K562 (cell line): ENCODE results near the gene SPATA3. TPM values are rescaled to one million over a fixed set of nuclear protein-coding genes. Genes with fewer than 3 reads are reported as not detected.

Experiments
- ADNP ChIP-seq: fragments of 200-800 bp; sonication (Bioruptor generic); IDR thresholded peaks from 2 replicates; pipeline ENCODE4 v1.6.1; 2016; ENCODE audit warnings: missing genetic modification characterization, missing compliant biosample characterization
- ATF6 ChIP-seq: sonication (generic); formaldehyde crosslinking; IDR thresholded peaks from 2 replicates; pipeline ENCODE4 v1.4.0; 2020; ENCODE audit warnings: mild to moderate bottlenecking, missing genetic modification reagents
- BCOR ChIP-seq: fragments of 450-650 bp; IDR thresholded peaks from 2 replicates; pipeline ENCODE4 v1.6.1; 2016
- CHAMP1 ChIP-seq: fragments of 450-650 bp; IDR thresholded peaks from 2 replicates; pipeline ENCODE4 v1.6.1; 2016; ENCODE audit warnings: mild to moderate bottlenecking
- DNMT1 ChIP-seq: fragments of 450-650 bp; IDR thresholded peaks from 2 replicates; pipeline ENCODE4 v1.6.1; 2016; ENCODE audit warnings: antibody characterized with exemption, mild to moderate bottlenecking
- EHMT2 ChIP-seq: fragments of 450-650 bp; IDR thresholded peaks from 2 replicates; pipeline ENCODE4 v1.6.1; 2018; ENCODE audit warnings: antibody characterized with exemption
- FOXK2 ChIP-seq, 2 experiments: fragments of 450-650 bp; IDR thresholded peaks in 1 of 2; conservative IDR thresholded peaks in 1 of 2; 2 replicates each; pipeline ENCODE4 v1.6.1; 2016; ENCODE audit warnings: low read depth in 2 of 2, mild to moderate bottlenecking in 1 of 2
- HNRNPUL1 ChIP-seq: fragments of 200-400 bp; formaldehyde crosslinking; IDR thresholded peaks from 2 replicates; pipeline ENCODE4 v1.6.1; 2017; ENCODE audit warnings: low read length
- NFE2 ChIP-seq: IDR thresholded peaks from 2 replicates; pipeline ENCODE4 v1.6.1; 2014; ENCODE audit warnings: antibody characterized with exemption, low read depth
- PHTF2 ChIP-seq: fragments of 250-450 bp; sonication (Bioruptor Pico); IDR thresholded peaks from 2 replicates; pipeline ENCODE4 v1.5.0; 2021; ENCODE audit warnings: mild to moderate bottlenecking
- RERE ChIP-seq: sonication (generic); formaldehyde crosslinking; IDR thresholded peaks from 2 replicates; pipeline ENCODE4 v1.8.0; 2023; ENCODE audit warnings: missing genetic modification reagents, mild to moderate bottlenecking, borderline replicate concordance
- RFX7 ChIP-seq: fragments of 250-450 bp; sonication (Bioruptor Pico); IDR thresholded peaks from 2 replicates; pipeline ENCODE4 v1.5.1; 2021; ENCODE audit warnings: mild to moderate bottlenecking
- U2AF1 ChIP-seq: fragments of 200-400 bp; formaldehyde crosslinking; optimal IDR thresholded peaks from 2 replicates; pipeline ENCODE3; 2017; ENCODE audit warnings: mild to moderate bottlenecking, low read depth, low read length, moderate library complexity
- ZNF175 ChIP-seq: fragments of 200-800 bp; sonication (Bioruptor generic); IDR thresholded peaks from 2 replicates; pipeline ENCODE4 v1.6.1; 2016; ENCODE audit warnings: low read depth, mild to moderate bottlenecking, missing genetic modification characterization, missing compliant biosample characterization
- ZNF224 ChIP-seq: sonication (generic); formaldehyde crosslinking; IDR thresholded peaks from 2 replicates; pipeline ENCODE4 v1.8.0; 2022; ENCODE audit warnings: mild to moderate bottlenecking, missing genetic modification reagents
- ZNF23 ChIP-seq: fragments of 250-450 bp; sonication (Bioruptor Pico); IDR thresholded peaks from 2 replicates; pipeline ENCODE4 v1.4.0; 2020; ENCODE audit warnings: mild to moderate bottlenecking
- ZNF766 ChIP-seq: fragments of 200-800 bp; sonication (Bioruptor generic); conservative IDR thresholded peaks from 2 replicates; pipeline ENCODE4 v1.6.1; 2016; ENCODE audit warnings: missing genetic modification characterization, missing compliant biosample characterization
- polyA plus RNA-seq, 8 experiments: library from polyadenylated mRNA; depleted of rRNA in 4 of 8; stranded (reverse) in 5 of 8; unstranded in 3 of 8; fragments of >200 nt; fragmentation: Nextera tagmentation in 2 of 8; fragmentation: Illumina TruSeq in 1 of 8; extraction: Ambion mirVana in 2 of 8; extraction: Trizol in 1 of 8; gene quantifications; 2 replicates each; pipeline versions ENCODE4 v1.2.1 to v1.2.3, GENCODE V29; 2011 to 2014; ENCODE audit warnings: inconsistent platforms in 1 of 8, missing spikeins in 1 of 8
- total RNA-seq, 7 experiments: library from RNA; depleted of rRNA in 6 of 7; stranded (reverse); fragments of >200 nt in 6 of 7; fragmentation: Illumina TruSeq in 2 of 7; extraction: Trizol in 2 of 7; gene quantifications; 2 replicates each; pipeline versions ENCODE4 v1.2.1 to v1.2.3, GENCODE V29; 2011 to 2021; ENCODE audit warnings: low replicate concordance in 1 of 7

The SPATA3 gene
- total and polyA plus RNA-seq, 9 of the 15 experiments (the other 6 are each of a cell fraction or from before 2014, with no cell fraction given), result not detected

- TF ChIP-seq CHAMP1 (peak; percentile 30; the same call in 1 of the 2 replicates), ADNP (no peak), U2AF1 (no peak), ZNF224 (no peak), ZNF766 (CRISPR knock-in tag) (no peak), RFX7 (CRISPR knock-in tag) (no peak), NFE2 (peak; percentile 90), PHTF2 (CRISPR knock-in tag) (no peak), FOXK2 (conservative IDR thresholded peaks at IDR 0.05 in 1 of 2, IDR thresholded peaks at IDR 0.05 in 1 of 2; ENCODE audit: low read depth in 2 of 2) (peak; percentile 35 to 49; a peak in 1 of 4 replicates), HNRNPUL1 (no peak), EHMT2 (peak; percentile 28; the same call in 1 of the 2 replicates), ATF6 (CRISPR knock-in tag) (no peak), ZNF175 (CRISPR knock-in tag) (no peak), BCOR (no peak), ZNF23 (CRISPR knock-in tag) (no peak), DNMT1 (no peak), RERE (CRISPR knock-in tag) (no peak)
Measured at GRCh38 chr2:231056453-231057416, 60.8 kb downstream of the SPATA3 start, which contains the start of gene PSMD1 (continued).
